NCI-H345 treated with DMSO at 0.1 percent for 48 hours (cell line): Measurements from ENCODE around the gene ZNF669.

ENCODE experiments used
- DNase-seq: peaks from one replicate; lab custom pipeline; 2025; ENCODE audit not compliant: unreplicated experiment; lab: John Stamatoyannopoulos, UW

The ZNF669 gene

DNA sequence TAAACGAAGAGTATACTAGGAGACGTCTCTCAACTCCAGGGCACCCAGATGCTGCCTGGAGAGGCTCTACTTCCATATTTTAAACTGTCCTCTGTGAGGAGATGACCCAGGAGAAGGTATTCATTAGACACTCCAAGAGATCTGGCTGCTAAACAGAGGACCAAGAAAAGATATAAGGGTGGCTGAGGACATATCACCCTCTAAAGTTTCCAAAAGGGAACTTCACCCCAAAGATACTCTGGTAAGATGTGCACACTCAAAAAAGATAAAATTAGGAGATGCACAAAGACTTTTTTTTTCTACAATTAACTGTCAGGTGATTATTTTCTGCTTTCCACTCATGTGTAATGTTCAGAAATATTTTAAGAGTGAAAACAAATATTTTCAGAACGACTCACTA is 26.9 kb downstream of the ZNF669 start:
- DNase-seq, result no peak

DNA sequence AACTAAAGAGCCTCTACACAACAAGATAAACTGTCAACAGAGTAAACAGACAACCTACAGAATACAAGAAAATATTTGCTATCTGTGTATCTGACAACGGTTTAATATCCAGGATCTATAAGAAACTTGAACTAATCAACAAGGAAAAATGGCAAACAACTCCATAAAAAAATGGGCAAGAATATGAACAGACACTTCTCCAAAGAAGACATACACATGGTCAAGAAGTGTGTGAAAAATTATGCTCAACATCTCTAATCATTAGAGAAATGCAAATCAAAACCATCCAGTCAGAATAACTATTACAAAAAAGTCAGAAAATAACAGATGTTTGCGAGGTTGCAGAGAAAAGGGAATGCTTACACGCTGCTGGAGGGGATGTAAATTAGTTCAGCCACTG is 33.5 kb downstream of the ZNF669 start:
- no peak for DNase-seq

GRCh38 chr1:247064304-247064703 is 39.9 kb downstream of the ZNF669 start:
- DNase-seq, result no peak

DNA sequence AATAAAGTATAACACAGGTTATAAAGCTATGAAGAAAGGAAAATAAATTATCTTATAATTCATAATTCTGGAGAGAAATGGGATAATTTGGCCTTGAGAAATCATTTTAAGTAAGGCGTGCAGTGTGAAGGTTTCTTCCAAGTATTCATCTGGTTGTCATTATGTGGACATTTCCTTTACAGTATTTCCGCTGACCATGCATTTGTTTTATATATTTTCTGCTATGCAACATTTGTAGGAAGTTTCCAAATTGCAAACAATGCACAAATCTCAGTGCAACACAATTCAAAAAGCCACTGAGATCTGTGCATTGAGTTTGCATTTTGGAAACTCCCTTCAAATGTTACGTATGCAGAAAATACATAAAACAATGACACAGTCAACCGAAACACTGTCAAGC is 43.4 kb downstream of the ZNF669 start:
- no peak for DNase-seq

GRCh38 chr1:247056071-247056470 is 48.1 kb downstream of the ZNF669 start:
- no peak for DNase-seq

GRCh38 chr1:247054992-247055415 is 49.2 kb downstream of the ZNF669 start:
- DNase-seq, result no peak
